ENCODE measurements around the gene KDM7A.

Gene KDM7A

GRCh38 chr7:140196361-140197217, 19.8 kb upstream of the KDM7A start:
- no peaks in the 10 kb centered on the region; the same call in 1 of the 2 replicates for H3K27me3 ChIP-seq
- TF ChIP-seq CTCF (IDR thresholded peaks at IDR 0.05; ENCODE audit: low read depth, low read length): no peak
- H3K4me1 ChIP-seq: no peaks in the 10 kb centered on the region; the same call in 1 of the 2 replicates
- H3K4me3 ChIP-seq (ENCODE audit: low read depth, low read length): no peak overlapping the region
- no peaks in the 10 kb centered on the region for H3K36me3 ChIP-seq
- DNase-seq: no peak
- no peaks in the 10 kb centered on the region; the same call in 1 of the 2 replicates for H3K9me3 ChIP-seq

- no peaks in the 10 kb centered on the region for H3K36me3 ChIP-seq
- DNase-seq: no peak
- H3K4me3 ChIP-seq (ENCODE audit: low read depth, low read length): no peak overlapping the region
- H3K9me3 ChIP-seq: no peaks in the 10 kb centered on the region; the same call in 1 of the 2 replicates
- TF ChIP-seq CTCF (IDR thresholded peaks at IDR 0.05; ENCODE audit: low read depth, low read length): no peak
- no peaks in the 10 kb centered on the region; the same call in 1 of the 2 replicates for H3K27me3 ChIP-seq
- no peaks in the 10 kb centered on the region; the same call in 1 of the 2 replicates for H3K4me1 ChIP-seq
Measured at GRCh38 chr7:140195859-140196258, 19.1 kb upstream of the KDM7A start.

- H3K4me1 ChIP-seq: no peaks in the 10 kb centered on the region
- no peak for DNase-seq
- no peak for TF ChIP-seq CTCF (IDR thresholded peaks at IDR 0.05; ENCODE audit: low read depth, low read length)
- H3K27me3 ChIP-seq: no peaks in the 10 kb centered on the region; the same call in 1 of the 2 replicates
- no peaks in the 10 kb centered on the region for H3K36me3 ChIP-seq
- H3K4me3 ChIP-seq (ENCODE audit: low read depth, low read length): no peak overlapping the region
- H3K9me3 ChIP-seq: no peaks in the 10 kb centered on the region; the same call in 1 of the 2 replicates
Measured at GRCh38 chr7:140192620-140193019, 15.8 kb upstream of the KDM7A start.

- no peaks in the 10 kb centered on the region for H3K4me1 ChIP-seq
- no peak for TF ChIP-seq CTCF (IDR thresholded peaks at IDR 0.05; ENCODE audit: low read depth, low read length)
- H3K36me3 ChIP-seq: no peaks in the 10 kb centered on the region
- no peaks in the 10 kb centered on the region; the same call in 1 of the 2 replicates for H3K27me3 ChIP-seq
- DNase-seq: no peak
- H3K9me3 ChIP-seq: no peaks in the 10 kb centered on the region; the same call in 1 of the 2 replicates
- H3K4me3 ChIP-seq (ENCODE audit: low read depth, low read length): no peak overlapping the region
Measured at GRCh38 chr7:140192176-140192575, 15.4 kb upstream of the KDM7A start.

GRCh38 chr7:140190588-140190987, 13.8 kb upstream of the KDM7A start:
- Histone ChIP-seq H3K9me3 (no peaks in the 10 kb centered on the region; the same call in 1 of the 2 replicates), H3K4me3 (ENCODE audit: low read depth, low read length) (no peak overlapping the region), H3K4me1 (no peaks in the 10 kb centered on the region), H3K27me3 (no peaks in the 10 kb centered on the region; the same call in 1 of the 2 replicates), H3K36me3 (no peaks in the 10 kb centered on the region)
- TF ChIP-seq CTCF (IDR thresholded peaks at IDR 0.05; ENCODE audit: low read depth, low read length): no peak
- DNase-seq: no peak

- DNase-seq: no peak
- no peaks in the 10 kb centered on the region; the same call in 1 of the 2 replicates for H3K27me3 ChIP-seq
- no peaks in the 10 kb centered on the region; the same call in 1 of the 2 replicates for H3K9me3 ChIP-seq
- no peaks in the 10 kb centered on the region for H3K36me3 ChIP-seq
- no peak overlapping the region for H3K4me3 ChIP-seq (ENCODE audit: low read depth, low read length)
- no peaks in the 10 kb centered on the region for H3K4me1 ChIP-seq
- no peak for TF ChIP-seq CTCF (IDR thresholded peaks at IDR 0.05; ENCODE audit: low read depth, low read length)
Measured at GRCh38 chr7:140189917-140190316, 13.1 kb upstream of the KDM7A start.

All from BE2C (cell line).